NCI-H2107 treated with DMSO at 0.1 percent for 48 hours (cell line): Measurements from ENCODE around the gene BLVRB.

ENCODE experiments used
- DNase-seq: peaks from one replicate; lab custom pipeline; 2025; ENCODE audit not compliant: unreplicated experiment; lab: John Stamatoyannopoulos, UW

The BLVRB gene

DNA sequence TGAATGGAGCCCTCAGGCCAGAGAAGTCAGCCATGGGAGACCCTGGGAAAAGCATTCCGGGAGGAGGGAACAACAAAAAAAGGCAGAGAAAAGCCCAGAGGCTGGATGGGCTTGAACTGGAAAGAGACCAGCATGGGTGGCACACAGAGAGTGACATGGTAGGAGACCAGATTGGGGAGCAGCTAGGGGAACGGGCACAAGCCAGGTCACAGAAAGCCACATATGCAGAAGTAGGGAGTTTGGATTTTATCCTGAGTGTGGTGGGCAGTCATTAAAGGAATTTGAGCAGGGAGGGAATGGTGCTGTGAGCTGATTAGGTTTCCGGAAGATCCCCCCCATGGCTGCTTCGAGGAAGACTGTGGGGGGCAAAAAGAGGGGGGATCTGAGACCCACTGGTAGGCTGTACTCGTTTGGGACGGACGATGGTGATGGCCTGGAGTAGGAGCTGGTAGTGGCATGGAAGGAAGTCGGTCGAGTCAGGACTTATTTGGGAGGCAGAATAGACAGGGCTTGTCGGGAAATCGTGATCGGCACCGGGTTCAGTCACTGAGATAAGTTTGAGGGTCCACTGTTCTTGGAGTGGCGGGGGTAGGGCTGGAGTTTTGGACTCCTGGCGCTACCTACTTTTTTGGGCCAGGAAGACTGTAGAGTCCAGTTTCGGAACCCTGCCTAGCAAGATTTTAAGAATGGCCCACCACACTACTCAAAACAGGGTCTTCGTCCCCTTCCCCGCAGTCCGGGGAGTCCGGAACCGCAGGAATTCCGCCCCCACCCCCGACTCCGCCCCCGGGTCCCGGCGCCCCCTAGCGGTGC, 40.7 kb downstream of the BLVRB start:
- DNase-seq = no peak

DNA sequence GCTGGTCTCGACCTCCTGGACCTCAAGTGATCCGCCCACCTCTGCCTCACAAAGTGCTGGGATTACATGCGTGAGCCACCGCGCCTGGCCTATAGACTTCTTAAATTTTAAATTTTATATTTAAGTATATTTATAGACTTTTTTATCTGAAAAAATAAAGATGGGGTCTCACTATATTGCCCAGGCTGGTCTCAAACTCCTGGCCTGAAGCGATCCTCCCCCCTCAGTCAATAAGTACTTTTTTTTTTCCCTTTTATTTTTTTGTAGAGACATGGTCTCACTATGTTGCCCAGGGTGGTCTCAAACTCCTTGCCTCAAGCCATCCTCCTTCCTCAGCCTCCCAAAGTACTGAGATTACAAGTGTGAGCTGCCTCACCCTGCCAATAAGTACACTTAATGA, 41.6 kb downstream of the BLVRB start:
- DNase-seq = no peak

DNA sequence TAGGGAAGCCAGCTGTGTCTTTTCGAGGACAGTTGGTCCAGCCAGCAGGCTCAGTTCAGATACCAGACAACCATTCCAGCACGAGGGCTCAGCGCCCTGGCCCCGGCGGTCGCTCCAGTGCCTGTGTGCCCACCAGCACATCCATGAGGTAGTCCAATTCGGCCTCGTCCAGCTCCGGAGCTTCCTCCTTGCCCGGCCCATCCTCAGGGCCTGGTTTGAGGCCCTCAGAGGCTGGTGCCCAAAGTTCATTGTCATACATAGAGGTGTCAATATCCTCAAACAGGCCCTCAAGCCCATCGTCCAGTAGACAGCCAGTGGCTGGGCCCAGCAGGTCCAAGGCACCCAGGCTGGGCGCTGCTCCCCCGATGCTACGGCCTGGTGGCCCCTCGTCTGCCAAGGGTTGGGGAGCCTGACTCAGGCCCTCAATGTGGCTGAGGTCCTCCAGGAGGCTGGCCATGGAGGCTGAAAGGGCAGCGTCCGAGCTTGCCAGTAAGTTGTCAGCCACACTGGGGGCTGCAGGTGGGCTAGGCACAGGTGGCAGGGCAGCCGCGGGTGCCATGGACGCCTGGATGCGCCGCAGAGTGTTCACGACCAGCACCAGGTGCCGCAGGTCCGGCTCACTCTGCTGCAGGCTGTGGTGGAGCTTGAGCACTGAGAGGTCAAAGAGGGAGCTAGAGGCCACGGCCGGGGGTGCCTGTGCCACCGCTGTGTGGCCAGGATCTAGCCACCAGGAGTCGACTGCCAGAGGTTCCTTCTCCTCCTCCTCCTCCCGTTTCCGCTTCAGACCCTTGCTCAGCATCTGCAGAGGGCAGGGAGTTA, 42.6 kb downstream of the BLVRB start:
- DNase-seq = no peak

DNA sequence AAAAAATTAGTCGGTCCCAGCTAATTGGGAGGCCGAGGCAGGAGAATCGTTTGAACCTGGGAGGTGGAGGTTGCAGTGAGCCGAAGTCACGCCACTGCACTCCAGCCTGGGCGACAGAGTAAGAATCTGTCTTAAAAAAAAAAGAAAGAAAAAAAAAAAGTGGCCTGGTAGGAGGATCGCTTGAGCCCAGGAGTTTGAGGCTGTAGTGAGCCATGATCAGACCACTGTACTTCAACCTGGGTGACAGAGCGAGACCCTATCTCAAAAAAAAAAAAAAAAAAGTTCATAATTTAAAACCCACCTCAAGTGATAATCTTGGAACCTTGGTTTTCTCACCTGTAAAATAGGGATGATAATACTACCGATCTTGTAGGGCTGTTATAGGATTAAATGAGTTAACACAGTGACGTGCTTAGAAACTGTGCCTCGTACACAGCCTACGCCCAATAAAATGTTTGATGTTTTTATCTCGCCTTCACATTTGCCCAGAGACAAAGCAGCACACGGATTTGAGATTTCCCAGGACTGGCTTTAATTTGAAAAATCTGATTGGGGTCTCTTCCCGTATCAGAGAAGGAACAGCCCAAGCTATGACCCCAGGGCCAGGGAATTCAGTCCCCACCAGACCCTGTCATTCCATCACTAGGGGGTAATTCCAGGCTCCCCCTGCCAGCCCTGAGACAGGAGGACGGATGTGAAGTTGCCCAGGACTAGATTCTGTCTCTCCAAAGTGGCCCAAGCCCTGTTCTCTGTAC, 43.4 kb downstream of the BLVRB start:
- DNase-seq = no peak

DNA sequence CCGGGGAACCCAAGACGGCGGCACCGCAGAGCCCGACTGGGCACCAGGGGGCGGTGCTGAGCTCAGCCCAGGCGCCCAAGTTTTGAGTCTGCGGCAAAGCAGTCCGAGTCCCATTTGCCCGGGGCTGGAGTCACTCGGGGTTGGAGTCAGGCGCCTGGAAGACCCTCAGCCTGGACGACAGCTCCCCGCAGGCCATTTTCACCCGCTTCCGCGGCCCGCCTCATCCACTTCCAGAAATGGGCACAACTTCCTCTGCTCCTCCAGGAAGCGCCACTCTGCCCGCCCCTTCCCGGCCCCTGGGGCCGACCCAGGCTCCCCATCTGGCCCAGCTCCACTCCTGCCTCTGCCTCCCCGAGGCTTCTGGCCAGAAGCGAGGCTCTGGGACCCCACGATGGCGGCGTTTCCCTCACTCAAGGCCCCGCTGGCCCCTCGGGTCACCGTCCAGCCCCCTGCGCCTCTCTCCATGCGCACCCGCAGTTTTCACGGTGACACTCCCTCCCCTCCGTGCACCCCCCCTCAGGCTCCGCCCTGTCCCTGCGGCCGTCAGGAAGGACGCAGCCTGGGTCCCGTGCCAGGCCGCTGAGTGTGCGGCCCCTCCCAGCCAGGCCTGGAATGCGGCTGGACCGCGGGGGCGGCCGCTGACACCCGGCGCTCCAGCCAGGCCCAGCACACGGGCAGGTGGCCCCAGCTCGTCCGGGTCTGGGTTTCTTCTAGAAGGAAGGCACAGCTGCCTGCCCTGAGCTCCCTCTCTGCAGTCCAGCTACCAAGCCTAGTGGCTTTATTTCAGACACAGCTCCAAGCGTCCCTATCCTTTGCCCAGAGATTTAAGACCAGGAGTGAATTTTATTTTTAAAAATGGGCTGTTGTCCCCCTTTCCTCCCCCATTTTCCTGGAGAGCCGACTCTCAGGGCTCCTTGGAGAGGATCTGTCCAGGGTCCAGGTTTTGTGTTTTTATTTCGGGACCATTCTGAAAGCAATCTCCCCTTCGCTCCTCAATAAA, 44.5 kb downstream of the BLVRB start:
- peak; percentile 57 for DNase-seq

DNA sequence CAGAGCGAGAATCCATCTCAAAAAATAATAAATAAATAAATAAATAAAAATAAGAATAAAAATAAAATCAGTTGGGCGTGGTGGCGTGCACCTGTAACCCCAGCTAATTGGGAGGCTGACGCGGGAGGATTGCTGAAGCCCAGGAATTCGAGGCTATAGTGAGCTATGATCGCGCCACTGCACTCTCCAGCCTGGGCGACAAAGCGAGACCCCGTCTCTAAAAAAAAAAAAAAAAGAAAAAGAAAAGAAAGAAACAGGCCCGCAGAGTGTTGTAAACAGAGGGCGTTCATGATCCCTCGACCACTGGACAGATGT, 45.1 kb downstream of the BLVRB start:
- DNase-seq = no peak

GRCh38 chr19:40419780-40420179, 45.8 kb downstream of the BLVRB start:
- no peak for DNase-seq

- no peak for DNase-seq
These were observed 46.4 kb downstream of the BLVRB start for GRCh38 chr19:40419066-40419612.

DNA sequence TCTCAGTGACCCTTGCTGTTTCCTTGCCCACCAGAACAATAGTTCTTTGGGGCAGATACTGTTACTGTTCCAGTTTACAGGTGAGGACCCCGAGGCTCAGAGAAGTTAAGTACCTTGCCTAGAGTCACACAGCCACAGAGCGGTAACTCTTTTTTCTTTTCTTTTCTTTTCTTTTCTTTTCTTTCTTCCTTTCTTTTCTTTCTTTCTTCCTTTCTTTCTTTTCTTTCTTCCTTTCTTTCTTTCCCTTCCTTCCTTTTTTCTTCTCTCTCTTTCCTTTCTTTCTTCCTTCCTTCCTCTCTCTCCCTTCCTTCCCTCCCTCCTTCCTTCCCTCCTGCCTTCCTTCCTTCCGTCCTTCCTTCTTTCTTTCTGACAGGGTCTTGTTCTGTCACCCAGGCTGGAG, 47.5 kb downstream of the BLVRB start:
- no peak for DNase-seq

DNA sequence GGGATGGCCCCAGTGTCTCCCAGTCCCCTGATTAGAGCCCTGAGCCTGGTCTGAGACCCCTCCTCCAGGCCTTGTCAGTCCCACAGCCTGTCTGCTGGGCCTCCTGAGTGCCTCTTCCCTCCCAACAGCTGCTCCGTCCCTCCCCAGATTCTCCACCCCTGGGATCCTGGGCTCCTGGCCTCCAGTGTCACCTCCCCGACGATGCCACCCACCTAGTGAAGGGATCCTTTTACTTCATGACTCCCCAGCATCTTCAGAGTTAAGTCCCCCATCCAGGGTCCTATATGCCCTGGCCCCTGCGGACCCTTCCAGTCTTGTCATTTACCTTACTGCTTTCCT, 47.9 kb downstream of the BLVRB start:
- DNase-seq = no peak

DNA sequence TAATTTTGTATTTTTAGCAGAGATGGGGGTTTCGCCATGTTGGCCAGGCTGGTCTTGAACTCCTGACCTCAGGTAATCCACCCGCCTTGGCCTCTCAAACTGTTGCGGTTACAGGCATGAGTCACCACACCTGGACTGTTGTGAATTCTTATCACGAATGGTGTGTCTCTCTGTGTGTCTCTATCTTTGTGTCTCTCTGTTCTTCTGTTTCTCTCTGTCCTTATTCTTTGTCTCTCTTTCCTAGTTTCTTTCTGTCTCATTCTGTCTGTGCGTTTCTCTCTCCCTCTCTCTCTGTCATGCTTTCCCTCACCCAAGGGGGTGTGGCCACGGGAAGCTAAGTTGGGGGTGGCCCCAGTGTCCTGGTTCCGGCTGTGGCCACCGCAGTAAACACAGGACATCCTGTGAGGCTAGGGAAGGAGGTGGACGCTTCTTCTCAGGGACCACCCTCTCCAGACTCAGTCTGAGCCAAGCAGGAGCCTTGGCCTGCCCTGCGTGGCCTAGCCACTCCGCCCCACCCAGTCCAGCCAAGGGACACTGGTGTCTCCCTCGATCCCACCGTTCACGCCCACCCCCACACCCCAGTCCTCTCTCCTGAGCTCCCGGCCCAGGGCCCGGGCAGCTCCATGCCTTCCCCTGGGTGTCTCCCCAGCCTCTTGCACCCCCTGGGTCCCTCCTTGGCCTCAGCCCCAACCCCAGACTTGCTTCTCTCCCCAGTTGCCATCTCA, 48.5 kb downstream of the BLVRB start:
- DNase-seq = no peak

GRCh38 chr19:40415768-40416167, 49.8 kb downstream of the BLVRB start:
- no peak for DNase-seq

DNA sequence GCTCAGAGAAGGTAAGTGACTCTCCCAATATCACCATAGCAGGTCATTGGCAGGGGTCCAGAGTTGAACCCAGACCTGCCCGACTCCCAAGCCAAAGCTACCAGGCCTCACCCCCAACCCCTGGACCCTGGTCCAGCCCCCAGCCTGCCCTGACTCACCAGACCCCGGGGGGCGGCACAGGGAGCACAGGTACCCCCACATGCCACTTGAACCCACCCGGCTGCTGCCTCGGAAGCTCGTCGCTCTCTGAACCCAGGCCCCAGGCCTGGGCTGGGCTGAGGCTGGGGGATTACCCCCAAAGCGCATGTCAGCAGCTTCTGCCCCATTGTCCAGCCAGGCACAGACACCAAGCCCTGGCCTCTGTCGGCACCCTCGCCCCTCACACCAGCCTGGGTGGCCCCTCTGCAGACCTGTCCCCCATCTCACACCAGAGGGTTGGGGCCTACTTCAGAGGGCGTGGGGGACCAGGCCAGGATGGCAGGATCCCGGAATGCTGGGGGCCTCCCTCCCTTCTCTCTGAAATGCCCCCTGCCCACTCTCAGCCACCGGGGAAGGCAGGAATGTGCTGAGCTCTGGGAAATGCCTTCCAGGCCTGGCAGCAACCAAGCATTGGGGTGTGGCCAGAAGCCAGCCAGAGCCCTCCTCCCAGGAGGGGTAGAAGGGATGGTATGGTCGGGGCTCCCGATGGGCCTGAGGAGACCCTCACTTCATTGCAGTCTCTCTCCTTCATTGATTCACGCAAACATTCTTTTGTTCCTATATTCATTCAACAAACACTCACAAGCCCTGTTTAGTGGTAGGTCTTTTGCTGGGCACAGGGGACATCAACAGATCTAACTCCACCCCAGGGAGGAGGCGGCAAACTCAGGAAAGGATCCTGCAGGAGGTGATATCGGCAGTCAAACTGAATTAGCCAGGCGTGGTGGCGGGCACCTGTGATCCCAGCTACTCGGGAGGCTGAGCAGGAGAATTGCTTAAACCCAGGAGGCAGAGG, 50.7 kb downstream of the BLVRB start:
- no peak for DNase-seq

- DNase-seq = no peak
These were observed 52.2 kb downstream of the BLVRB start, which contains the start of gene PRX for GRCh38 chr19:40413291-40413845. TSS of gene PRX (minus strand) at chr19:40413378. CDS start at chr19:40407932, 5,446 bp downstream.

- no peak for DNase-seq
These were observed 52.7 kb downstream of the BLVRB start for GRCh38 chr19:40412866-40413265.

DNA sequence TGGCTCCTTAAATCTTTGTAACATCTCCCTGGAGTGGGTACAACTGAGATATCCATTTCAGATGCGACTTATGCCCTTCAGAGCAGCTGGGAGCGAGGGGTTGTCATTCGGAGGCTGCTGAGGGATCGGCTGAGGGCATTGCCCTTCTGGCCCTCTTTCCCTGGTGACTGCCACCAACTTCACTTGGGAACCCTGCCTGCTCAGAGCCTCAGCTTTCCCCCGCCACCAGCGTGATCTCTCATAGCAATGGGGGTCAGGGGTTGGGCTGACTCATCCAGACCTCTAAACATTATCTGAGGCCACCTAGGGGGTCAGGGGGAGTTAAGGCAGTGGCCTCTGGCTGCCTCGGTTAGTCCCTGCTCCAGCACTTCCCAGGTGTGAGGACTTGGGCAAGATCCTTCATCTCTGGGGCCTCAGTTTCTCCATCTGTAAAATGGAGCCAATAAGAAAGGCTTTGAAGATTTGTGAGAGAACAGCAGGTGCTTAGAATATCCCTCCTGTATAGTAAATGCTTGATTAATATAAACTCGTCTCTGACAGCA, 53.5 kb downstream of the BLVRB start:
- DNase-seq = no peak

DNA sequence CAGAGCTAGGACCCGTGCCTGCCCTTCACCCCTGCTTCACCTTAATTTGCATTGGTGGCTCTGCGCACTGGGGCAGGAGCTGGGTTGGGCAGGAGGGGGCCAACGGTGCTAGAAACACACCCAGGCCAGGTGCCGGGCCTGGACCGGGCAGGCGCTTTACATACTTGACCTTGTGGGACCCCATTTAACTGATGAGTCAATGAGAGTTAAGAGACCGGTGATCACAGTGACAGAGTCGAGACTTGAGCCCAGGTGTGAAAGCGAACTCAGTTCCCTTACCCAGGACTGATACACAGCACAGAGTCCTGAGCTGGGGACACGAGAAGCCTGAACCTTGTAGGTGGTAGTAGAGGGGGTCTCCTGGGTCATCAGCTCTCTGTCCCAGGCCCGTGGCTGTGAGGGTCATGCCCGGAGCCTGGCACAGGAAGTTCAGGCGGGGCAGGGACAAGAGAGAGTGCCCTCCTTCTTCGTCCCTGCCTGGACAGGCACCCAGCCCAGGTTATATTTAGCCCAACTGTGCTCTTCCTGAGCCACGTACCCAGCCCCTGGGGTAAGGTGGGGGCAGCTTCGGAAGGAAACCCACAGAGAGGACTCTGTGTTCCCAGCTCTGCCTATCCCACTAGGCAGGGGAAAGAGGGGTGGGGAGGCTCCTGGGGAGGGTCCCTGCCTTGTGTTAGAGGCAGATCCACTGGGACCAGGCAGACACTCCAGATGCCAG, 54.3 kb downstream of the BLVRB start:
- no peak for DNase-seq
